22Rv1 (cell line): ENCODE measurements around the gene PTPRG.

Source experiments
- CTCF ChIP-seq: fragments of 450-650 bp; IDR thresholded peaks from 2 replicates; pipeline ENCODE4 v1.5.1; 2017; ENCODE audit warnings: mild to moderate bottlenecking
- ZFX ChIP-seq: fragments of 450-650 bp; IDR thresholded peaks from 2 replicates; pipeline ENCODE4 v1.6.1; 2017; ENCODE audit warnings: antibody characterized with exemption, borderline replicate concordance

DNA sequence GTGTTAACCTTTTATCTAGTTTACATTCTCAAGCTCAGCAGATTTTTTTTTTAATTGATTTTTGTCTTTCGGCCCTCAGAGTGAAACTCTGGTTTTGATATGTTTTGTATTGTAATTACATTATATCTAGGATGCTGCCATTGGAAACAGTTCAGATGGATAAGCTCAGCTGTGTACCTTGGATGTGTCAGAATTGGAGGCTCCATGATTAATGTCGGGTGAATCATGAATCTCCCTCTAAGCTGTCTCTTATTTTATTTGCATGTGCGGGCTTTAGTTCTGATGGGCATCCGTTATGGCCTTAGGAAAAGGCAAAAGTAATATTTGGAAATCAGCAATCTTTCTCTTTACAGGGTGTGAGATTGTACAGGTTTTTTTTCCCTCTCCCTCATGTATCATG lies 4.2 kb downstream of the PTPRG start:
- TF ChIP-seq CTCF (no peak), ZFX (no peak)
